CD8-positive, alpha-beta memory T cell (primary cell): Measurements from ENCODE around the gene GRIN2A. TPM values are rescaled to one million over a fixed set of nuclear protein-coding genes. Genes with fewer than 3 reads are reported as not detected.

ENCODE experiments used
- CTCF ChIA-PET: fragments of 350-600 bp; sonication (Branson Sonifier 250); formaldehyde crosslinking; loops from one replicate; lab custom pipeline; 2021; ENCODE audit warnings: antibody characterized with exemption; lab: Charles Lee
- POLR2A ChIA-PET: fragments of 350-600 bp; sonication (Branson Sonifier 250); formaldehyde crosslinking; loops from one replicate; lab custom pipeline; 2021; ENCODE audit warnings: antibody characterized with exemption; lab: Charles Lee
- DNase-seq, 5 donors: peaks; one replicate each; pipeline versions ENCODE4 v3.0.0 to v3.0.0-alpha.2; 2020 to 2022; ENCODE audit warnings: mixed read lengths in 1 of 5
- H3K27ac ChIP-seq: one replicate; pipeline ENCODE4 v1.7.0; 2013; ENCODE audit warnings: low read depth, mild to moderate bottlenecking, low read length, moderate library complexity
- H3K27me3 ChIP-seq: 2 replicates; pipeline ENCODE4 v1.7.0; 2013; ENCODE audit warnings: low read length, mild to moderate bottlenecking; ENCODE audit not compliant: insufficient read depth, poor library complexity, severe bottlenecking
- H3K36me3 ChIP-seq: 2 replicates; pipeline ENCODE4 v1.7.0; 2013; ENCODE audit warnings: mild to moderate bottlenecking, low read length, moderate library complexity; ENCODE audit not compliant: insufficient read depth
- H3K4me1 ChIP-seq: 2 replicates; pipeline ENCODE4 v1.7.0; 2013; ENCODE audit warnings: mild to moderate bottlenecking, low read length, moderate library complexity; ENCODE audit not compliant: insufficient read depth
- H3K4me3 ChIP-seq: 2 replicates; pipeline ENCODE4 v1.7.0; 2013; ENCODE audit warnings: mild to moderate bottlenecking, low read length
- H3K9me3 ChIP-seq: 2 replicates; pipeline ENCODE4 v1.7.0; 2013; ENCODE audit warnings: mild to moderate bottlenecking, low read length
- H3K27ac Mint-ChIP-seq, 8 donors: one replicate each; pipeline ENCODE4 v1.8.0; 2020 to 2021; ENCODE audit warnings: mixed read lengths in 8 of 8, mild to moderate bottlenecking in 6 of 8, inconsistent platforms in 3 of 8, moderate library complexity in 3 of 8
- H3K27me3 Mint-ChIP-seq, 2 donors: one replicate each; pipeline ENCODE4 v1.8.0; 2020 to 2021; ENCODE audit warnings: mixed read lengths in 2 of 2, mild to moderate bottlenecking in 1 of 2, moderate library complexity in 1 of 2
- H3K36me3 Mint-ChIP-seq, 3 donors: one replicate each; pipeline ENCODE4 v1.8.0; 2020 to 2021; ENCODE audit warnings: mixed read lengths in 3 of 3, inconsistent platforms in 1 of 3, mild to moderate bottlenecking in 1 of 3
- H3K4me1 Mint-ChIP-seq, 3 donors: one replicate each; pipeline ENCODE4 v1.8.0; 2020 to 2021; ENCODE audit warnings: mixed read lengths in 3 of 3, inconsistent platforms in 1 of 3, mild to moderate bottlenecking in 1 of 3
- H3K4me3 Mint-ChIP-seq, 7 donors: one replicate each; pipeline ENCODE4 v1.8.0; 2020 to 2021; ENCODE audit warnings: mixed read lengths in 7 of 7, mild to moderate bottlenecking in 6 of 7, moderate library complexity in 4 of 7, inconsistent platforms in 2 of 7
- H3K9me3 Mint-ChIP-seq, 5 donors: one replicate each; pipeline ENCODE4 v1.8.0; 2020 to 2022; ENCODE audit warnings: mixed read lengths in 5 of 5, mild to moderate bottlenecking in 3 of 5, moderate library complexity in 2 of 5, inconsistent platforms in 1 of 5
- polyA plus RNA-seq: library from polyadenylated mRNA; unstranded; fragments of 300-500 nt; fragmentation: Illumina TruSeq; gene quantifications from one replicate; pipeline ENCODE4 v1.2.3, GENCODE V29; 2021
- total RNA-seq, 2 experiments: library from RNA; stranded (reverse); gene quantifications; one replicate each; pipeline ENCODE4 v1.2.3, GENCODE V29; 2021

Gene GRIN2A
- total and polyA plus RNA-seq, 3 experiments from 2014 or later, result not detected

DNA sequence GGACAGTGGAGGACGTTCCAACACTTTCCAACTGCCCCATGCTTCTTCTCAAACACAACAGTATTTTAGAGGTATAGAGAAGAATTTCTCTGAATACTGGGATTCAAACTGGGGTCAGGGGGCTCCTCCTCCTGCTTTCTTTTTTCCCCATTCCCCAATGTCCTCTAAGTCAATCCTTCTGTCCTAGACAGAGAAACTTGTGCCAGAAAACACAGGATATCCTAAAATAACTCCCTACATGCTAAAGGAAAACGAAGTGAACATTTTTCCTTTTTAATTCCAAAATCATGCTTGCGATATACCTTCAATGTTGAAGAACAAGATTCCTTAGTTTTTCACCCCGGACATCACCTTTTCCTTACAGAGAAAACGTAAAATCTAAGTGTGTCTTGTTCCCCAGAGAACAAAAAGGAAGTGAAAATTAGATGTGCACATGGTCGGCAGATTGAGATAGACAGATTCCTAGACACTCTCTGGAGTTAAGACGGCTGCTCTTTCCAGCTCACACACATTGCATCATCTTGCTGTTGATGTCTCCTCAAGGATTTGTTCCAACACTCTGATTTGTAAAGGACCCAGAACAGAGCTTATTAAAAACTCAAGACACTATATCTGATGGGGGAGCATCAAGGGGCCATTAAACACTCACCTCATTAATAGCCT lies 228.2 kb downstream of the GRIN2A start:
- H3K27me3 ChIP-seq, result no peaks in the 10 kb centered on the region
- no peak for DNase-seq
- H3K27ac Mint-ChIP-seq, result no peak overlapping the region
- no peak overlapping the region for H3K27ac ChIP-seq
- POLR2A ChIA-PET, result no interaction called here
- no peak overlapping the region for H3K4me3 Mint-ChIP-seq
- CTCF ChIA-PET, result no interaction called here
- no peak overlapping the region for H3K4me3 ChIP-seq
- H3K36me3 Mint-ChIP-seq, result peaks cover 0 to 2% (median 0%) of the 10 kb centered on the region in 3 donors
- H3K9me3 ChIP-seq, result no peaks in the 10 kb centered on the region
- no peaks in the 10 kb centered on the region for H3K4me1 ChIP-seq
- no peaks in the 10 kb centered on the region for H3K36me3 ChIP-seq
- peaks cover 0 to 3% (median 0%) of the 10 kb centered on the region in 5 donors for H3K9me3 Mint-ChIP-seq
- H3K27me3 Mint-ChIP-seq, result peaks cover 0 to 4% of the 10 kb centered on the region in 2 donors
- no peaks in the 10 kb centered on the region for H3K4me1 Mint-ChIP-seq

DNA sequence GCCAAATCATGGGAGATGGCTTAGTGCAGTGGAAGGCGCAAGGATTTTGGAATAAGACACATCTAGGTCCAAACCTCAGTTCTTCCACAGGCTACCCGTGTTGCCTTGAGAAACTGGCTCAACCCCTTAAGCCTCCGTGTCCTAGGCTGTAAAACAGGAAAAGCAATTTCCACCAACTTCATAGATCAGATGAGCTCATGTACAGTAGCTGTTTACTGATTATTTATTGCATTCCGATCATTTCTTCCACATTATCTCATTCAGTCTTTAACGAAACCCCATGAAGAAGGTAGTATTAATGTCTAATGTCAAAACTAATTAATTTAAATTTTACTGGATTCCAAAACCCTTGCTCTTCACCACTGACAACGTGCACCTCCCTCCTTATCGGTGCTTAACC lies 231.6 kb downstream of the GRIN2A start:
- Histone ChIP-seq H3K36me3 (no peaks in the 10 kb centered on the region), H3K4me1 (no peaks in the 10 kb centered on the region), H3K9me3 (no peaks in the 10 kb centered on the region), H3K4me3 (no peak overlapping the region), H3K27ac (no peak overlapping the region), H3K27me3 (no peaks in the 10 kb centered on the region)
- H3K4me1 Mint-ChIP-seq, result no peaks in the 10 kb centered on the region
- POLR2A ChIA-PET, result no interaction called here
- peaks cover 0 to 2% of the 10 kb centered on the region in 2 donors for H3K27me3 Mint-ChIP-seq
- CTCF ChIA-PET, result no interaction called here
- H3K36me3 Mint-ChIP-seq, result peaks cover 0 to 2% (median 0%) of the 10 kb centered on the region in 3 donors
- no peak for DNase-seq
- H3K9me3 Mint-ChIP-seq, result peaks cover 0 to 3% (median 0%) of the 10 kb centered on the region in 5 donors
- no peak overlapping the region for H3K4me3 Mint-ChIP-seq
- no peak overlapping the region for H3K27ac Mint-ChIP-seq

DNA sequence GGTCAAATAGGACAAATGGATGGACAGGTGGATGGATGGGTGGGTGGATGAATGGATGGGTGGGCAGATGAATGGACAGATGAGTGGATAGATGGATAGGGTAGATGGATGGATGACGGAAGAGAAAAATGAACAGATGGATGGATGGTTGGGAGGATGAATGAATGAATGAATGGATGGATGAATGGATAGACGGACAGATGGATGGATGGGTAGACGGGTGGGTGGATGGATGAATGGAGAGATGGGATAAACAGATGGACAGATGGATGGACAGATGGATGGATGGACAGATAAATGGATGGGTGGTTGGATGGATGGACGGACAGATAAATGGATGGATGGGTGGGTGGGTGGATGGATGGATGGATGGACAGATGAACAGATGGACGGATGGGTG lies 232.8 kb downstream of the GRIN2A start:
- ChIA-PET POLR2A (no interaction called here), CTCF (no interaction called here)
- H3K36me3 Mint-ChIP-seq, result peaks cover 0 to 2% (median 0%) of the 10 kb centered on the region in 3 donors
- Histone ChIP-seq H3K4me1 (no peaks in the 10 kb centered on the region), H3K36me3 (no peaks in the 10 kb centered on the region), H3K9me3 (no peaks in the 10 kb centered on the region), H3K27me3 (no peaks in the 10 kb centered on the region), H3K4me3 (no peak overlapping the region), H3K27ac (no peak overlapping the region)
- no peak overlapping the region for H3K4me3 Mint-ChIP-seq
- no peaks in the 10 kb centered on the region for H3K4me1 Mint-ChIP-seq
- no peak for DNase-seq
- peaks cover 0 to 2% of the 10 kb centered on the region in 2 donors for H3K27me3 Mint-ChIP-seq
- peaks cover 0 to 3% (median 0%) of the 10 kb centered on the region in 5 donors for H3K9me3 Mint-ChIP-seq
- H3K27ac Mint-ChIP-seq, result no peak overlapping the region

DNA sequence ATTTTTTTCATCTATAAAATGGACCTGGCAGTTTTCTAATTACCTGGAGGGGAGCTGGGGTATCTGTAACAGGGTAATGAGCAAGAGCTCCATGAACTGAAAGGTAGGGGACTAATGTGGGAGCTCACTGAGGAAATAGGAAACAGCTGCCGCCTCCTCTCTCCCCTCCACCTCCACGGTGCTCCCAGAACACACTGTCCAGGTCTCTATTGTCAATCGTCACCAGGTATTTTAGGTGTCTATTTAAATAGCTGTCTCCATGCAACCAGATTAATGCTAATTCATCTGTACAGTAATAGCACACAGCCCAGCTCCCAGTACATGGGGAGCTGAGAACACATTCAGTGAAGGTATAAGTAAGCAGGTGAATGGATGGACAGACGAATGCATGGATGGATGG lies 233.3 kb downstream of the GRIN2A start:
- H3K36me3 ChIP-seq, result no peaks in the 10 kb centered on the region
- H3K9me3 Mint-ChIP-seq, result peaks cover 0 to 3% (median 0%) of the 10 kb centered on the region in 5 donors
- no peak for DNase-seq
- no peaks in the 10 kb centered on the region for H3K4me1 Mint-ChIP-seq
- peaks cover 0 to 2% (median 0%) of the 10 kb centered on the region in 3 donors for H3K36me3 Mint-ChIP-seq
- CTCF ChIA-PET, result interaction anchor here (0.6 kb wide), 1 partner anchor 72 kb away, joined by 3 read pairs; no protein-coding TSS in a partner anchor
- H3K27me3 Mint-ChIP-seq, result peaks cover 0 to 2% of the 10 kb centered on the region in 2 donors
- H3K4me3 Mint-ChIP-seq, result no peak overlapping the region
- H3K27ac ChIP-seq, result no peak overlapping the region
- POLR2A ChIA-PET, result no interaction called here
- no peak overlapping the region for H3K4me3 ChIP-seq
- no peak overlapping the region for H3K27ac Mint-ChIP-seq
- no peaks in the 10 kb centered on the region for H3K27me3 ChIP-seq
- no peaks in the 10 kb centered on the region for H3K4me1 ChIP-seq
- no peaks in the 10 kb centered on the region for H3K9me3 ChIP-seq

DNA sequence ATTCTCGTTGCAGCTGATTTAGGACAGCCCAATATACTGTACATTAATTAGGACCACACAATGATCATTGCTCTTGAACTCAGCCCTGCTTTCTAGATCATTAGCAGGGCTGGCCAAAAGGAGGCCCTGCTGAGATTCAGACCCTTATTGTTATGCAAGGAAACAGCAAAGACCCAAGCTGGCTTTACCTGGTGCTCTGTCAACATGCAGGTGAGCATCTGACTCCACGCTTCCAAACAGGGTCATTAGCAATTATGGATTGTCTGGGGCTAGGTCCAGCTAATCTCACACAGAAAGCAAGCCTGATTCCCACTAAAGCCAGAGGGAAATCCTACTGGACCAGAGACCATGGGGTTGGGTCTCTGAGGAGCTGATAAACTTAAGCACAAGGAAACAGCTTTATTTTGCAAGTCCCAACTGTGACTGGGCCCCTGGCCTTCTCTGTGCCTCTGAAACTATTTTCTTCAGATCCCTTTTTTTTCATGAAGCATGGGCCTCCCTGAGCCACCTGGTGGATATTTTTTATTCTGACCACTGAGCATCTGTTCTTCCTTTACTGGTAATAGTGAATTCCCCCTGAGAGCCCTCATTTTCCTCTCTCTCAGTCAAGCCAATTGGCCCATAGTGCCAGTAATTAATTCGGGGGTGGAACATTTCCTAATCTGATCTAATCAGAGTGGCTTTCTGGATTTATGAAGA lies 236.1 kb downstream of the GRIN2A start:
- Mint-ChIP-seq H3K27ac (no peak overlapping the region), H3K27me3 (peaks cover 0 to 2% of the 10 kb centered on the region in 2 donors), H3K9me3 (peaks cover 0 to 8% (median 0%) of the 10 kb centered on the region in 5 donors), H3K4me3 (no peak overlapping the region), H3K36me3 (peaks cover 0 to 2% (median 0%) of the 10 kb centered on the region in 3 donors), H3K4me1 (no peaks in the 10 kb centered on the region)
- H3K36me3 ChIP-seq, result no peaks in the 10 kb centered on the region
- H3K9me3 ChIP-seq, result no peaks in the 10 kb centered on the region
- H3K27ac ChIP-seq, result no peak overlapping the region
- ChIA-PET POLR2A (no interaction called here), CTCF (no interaction called here)
- no peak overlapping the region for H3K4me3 ChIP-seq
- H3K27me3 ChIP-seq, result no peaks in the 10 kb centered on the region
- no peak for DNase-seq
- no peaks in the 10 kb centered on the region for H3K4me1 ChIP-seq

DNA sequence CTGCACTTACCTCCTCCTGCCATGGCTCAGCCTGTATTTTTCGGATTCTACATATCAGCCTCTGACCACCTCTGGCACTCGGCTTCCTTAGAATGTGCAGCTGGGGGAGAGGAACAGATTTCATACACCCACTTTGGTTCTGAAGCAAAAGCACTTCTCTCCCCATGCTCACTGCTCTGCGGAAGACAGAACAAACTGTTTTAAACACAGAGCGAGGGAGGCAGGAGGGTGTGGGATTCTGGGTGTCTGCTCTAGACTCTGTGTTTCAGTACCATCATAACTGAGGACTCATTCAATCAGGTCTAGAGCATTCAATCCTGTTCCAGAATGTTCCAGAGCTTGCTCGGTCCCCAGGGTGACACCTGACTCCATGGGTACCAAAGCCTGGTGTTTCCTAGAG lies 239.1 kb downstream of the GRIN2A start:
- Histone ChIP-seq H3K27me3 (no peaks in the 10 kb centered on the region), H3K9me3 (no peaks in the 10 kb centered on the region), H3K36me3 (no peaks in the 10 kb centered on the region), H3K27ac (no peak overlapping the region), H3K4me3 (no peak overlapping the region), H3K4me1 (no peaks in the 10 kb centered on the region)
- H3K36me3 Mint-ChIP-seq, result no peaks in the 10 kb centered on the region
- no peaks in the 10 kb centered on the region for H3K4me1 Mint-ChIP-seq
- no peak overlapping the region for H3K27ac Mint-ChIP-seq
- DNase-seq, result no peak
- ChIA-PET CTCF (no interaction called here), POLR2A (no interaction called here)
- peaks cover 0 to 5% (median 0%) of the 10 kb centered on the region in 5 donors for H3K9me3 Mint-ChIP-seq
- no peak overlapping the region for H3K4me3 Mint-ChIP-seq
- H3K27me3 Mint-ChIP-seq, result no peaks in the 10 kb centered on the region

DNA sequence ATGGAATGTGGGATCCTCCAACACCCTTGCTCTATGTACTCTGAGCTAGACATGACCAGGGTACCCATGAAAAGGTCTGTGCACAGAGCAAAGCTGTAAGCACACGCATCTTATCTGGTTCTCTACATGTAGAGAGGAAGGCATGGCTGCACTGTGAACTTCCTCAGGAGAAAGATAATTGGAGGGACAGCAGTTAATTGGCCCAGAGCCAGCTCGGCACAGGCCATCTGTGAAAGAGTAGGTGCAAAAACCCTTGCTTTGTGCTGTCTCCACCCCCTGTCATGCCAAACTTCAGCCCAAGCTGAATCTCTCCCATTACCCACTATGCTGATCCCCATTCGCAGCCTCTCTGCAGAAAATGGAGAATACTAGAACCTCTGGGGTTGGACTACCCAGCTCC lies 241.0 kb downstream of the GRIN2A start:
- Histone ChIP-seq H3K27ac (no peak overlapping the region), H3K36me3 (no peaks in the 10 kb centered on the region), H3K27me3 (no peaks in the 10 kb centered on the region), H3K9me3 (no peaks in the 10 kb centered on the region), H3K4me3 (no peak overlapping the region), H3K4me1 (no peaks in the 10 kb centered on the region)
- peaks cover 0 to 1% of the 10 kb centered on the region in 2 donors for H3K27me3 Mint-ChIP-seq
- H3K27ac Mint-ChIP-seq, result no peak overlapping the region
- POLR2A ChIA-PET, result no interaction called here
- no peak for DNase-seq
- CTCF ChIA-PET, result no interaction called here
- H3K9me3 Mint-ChIP-seq, result peaks cover 0 to 5% (median 0%) of the 10 kb centered on the region in 5 donors
- no peak overlapping the region for H3K4me3 Mint-ChIP-seq
- no peaks in the 10 kb centered on the region for H3K36me3 Mint-ChIP-seq
- no peaks in the 10 kb centered on the region for H3K4me1 Mint-ChIP-seq

DNA sequence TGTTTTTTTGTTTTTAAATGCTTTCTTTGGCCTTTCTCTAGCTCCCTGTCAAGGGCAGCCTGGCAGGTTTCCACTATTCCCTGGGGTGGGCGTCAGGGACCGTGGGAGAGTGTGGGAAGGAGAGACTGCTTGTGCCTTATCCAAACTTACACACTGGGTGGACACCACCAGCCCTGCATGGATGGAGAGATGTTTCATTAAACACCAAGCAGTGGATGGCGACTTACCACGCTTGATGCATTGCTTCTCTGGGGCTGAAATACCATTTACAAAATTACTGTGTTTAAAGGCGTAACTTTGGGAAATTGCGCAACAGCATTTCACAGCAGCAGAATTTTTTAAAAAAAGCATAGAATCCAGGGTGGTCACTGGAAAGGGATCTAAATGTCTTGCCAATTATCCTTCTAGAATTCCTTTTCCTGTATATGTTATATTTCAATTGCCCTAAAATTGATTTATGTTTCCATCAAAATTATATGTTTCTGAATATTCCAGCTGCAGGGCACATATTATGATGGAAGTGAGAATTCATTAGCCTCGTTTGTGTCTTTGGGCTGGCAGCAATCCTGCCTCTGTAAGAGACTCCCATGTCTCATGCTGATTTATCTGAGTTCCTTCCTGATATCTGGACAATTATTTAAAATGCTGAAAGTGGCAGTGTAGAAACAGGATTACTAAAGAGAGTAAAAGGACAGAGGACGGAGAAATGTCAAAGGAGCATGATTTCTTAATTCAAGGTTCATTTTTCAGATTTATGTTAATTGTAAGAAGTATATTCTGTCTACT lies 247.3 kb downstream of the GRIN2A start:
- H3K27ac ChIP-seq, result no peak overlapping the region
- H3K4me1 ChIP-seq, result no peaks in the 10 kb centered on the region
- Mint-ChIP-seq H3K27me3 (peaks cover 0 to 2% of the 10 kb centered on the region in 2 donors), H3K4me3 (no peak overlapping the region), H3K4me1 (no peaks in the 10 kb centered on the region), H3K9me3 (no peaks in the 10 kb centered on the region), H3K27ac (no peak overlapping the region), H3K36me3 (peaks cover 0 to 2% (median 0%) of the 10 kb centered on the region in 3 donors)
- CTCF ChIA-PET, result no interaction called here
- no peaks in the 10 kb centered on the region for H3K36me3 ChIP-seq
- POLR2A ChIA-PET, result no interaction called here
- no peak for DNase-seq
- no peaks in the 10 kb centered on the region for H3K9me3 ChIP-seq
- H3K27me3 ChIP-seq, result no peaks in the 10 kb centered on the region
- no peak overlapping the region for H3K4me3 ChIP-seq
